ENCODE results near the gene FAM229A. TPM values are rescaled to one million over a fixed set of nuclear protein-coding genes. Genes with fewer than 3 reads are reported as not detected.

Gene FAM229A
- total RNA-seq, 1 experiment from 2014 or later = 5.6 TPM

DNA sequence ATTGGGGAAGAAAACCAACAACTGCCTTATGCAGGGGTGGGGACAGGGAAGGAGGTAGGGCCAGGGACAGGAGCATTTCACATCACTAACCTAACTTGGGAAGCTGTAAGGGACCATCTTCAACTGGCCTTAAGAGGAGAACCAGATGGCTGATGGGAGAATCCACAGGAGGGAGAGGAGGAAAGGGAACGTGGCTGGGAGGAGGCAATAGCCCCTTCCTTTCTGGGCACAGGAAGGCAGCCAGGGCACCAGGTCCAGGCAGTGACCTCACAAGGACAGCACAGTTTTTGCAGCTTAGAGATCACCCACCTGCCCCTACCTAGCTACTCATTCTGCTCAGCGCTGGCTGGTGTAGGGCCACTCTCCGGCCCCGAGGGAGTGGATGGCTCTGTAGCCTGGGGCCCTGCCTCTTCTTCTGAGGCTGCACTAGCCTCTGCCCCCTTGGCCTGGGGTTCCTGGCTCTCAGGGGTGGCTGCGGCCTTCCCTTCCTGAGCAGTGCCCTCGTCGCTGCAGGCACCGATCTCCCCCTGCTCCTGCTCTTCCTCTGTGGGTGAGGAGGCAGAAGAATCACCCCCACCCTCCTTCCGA is 27.9 kb downstream of the FAM229A start:
- peaks cover 30% of the 10 kb centered on the region for H3K27me3 Mint-ChIP-seq (ENCODE audit: low read depth)
- no peak for TF ChIP-seq CTCF (conservative IDR thresholded peaks at IDR 0.05)
- peaks cover 33 to 57% (median 55%) of the 10 kb centered on the region in 3 experiments for H3K36me3 Mint-ChIP-seq (ENCODE audit: insufficient read depth in 1 of 3, low read depth in 3 of 3)
- no peak overlapping the region for H4K5ac ChIP-seq (ENCODE audit: insufficient read length, low read depth, low read length)
- H2BK15ac ChIP-seq (ENCODE audit: low read depth, low read length) = no peak overlapping the region
- peaks cover 3% of the 10 kb centered on the region; the same call in 1 of the 2 replicates for H3K4me1 ChIP-seq (ENCODE audit: insufficient read depth, low read length)
- peak overlapping the region; percentile 93 to 97 for H3K4me3 Mint-ChIP-seq
- no peak overlapping the region for H2AFZ ChIP-seq (ENCODE audit: low read length)
- H3K18ac ChIP-seq (ENCODE audit: insufficient read length, low read depth, low read length) = no peak overlapping the region
- no peaks in the 10 kb centered on the region for H3K9me3 ChIP-seq (ENCODE audit: control insufficient read depth, low read depth, low read length)
- H3K27ac ChIP-seq (ENCODE audit: insufficient read length, low read depth, low read length) = no peak overlapping the region
- peak overlapping the region; percentile 93 to 98 (median 97); a peak in 4 of 7 replicates for H3K27ac Mint-ChIP-seq
- H2AK5ac ChIP-seq (ENCODE audit: insufficient read length, low read length) = no peak overlapping the region
- H3K56ac ChIP-seq (ENCODE audit: insufficient read length, low read depth, low read length) = no peak overlapping the region
- no peak overlapping the region for H3K23ac ChIP-seq (ENCODE audit: insufficient read length, low read depth, low read length)
- H3K4me1 Mint-ChIP-seq = peaks cover 43 to 55% of the 10 kb centered on the region in 2 experiments
- peaks cover 2% of the 10 kb centered on the region; the same call in 1 of the 2 replicates for H3K27me3 ChIP-seq (ENCODE audit: insufficient read depth, low read length)
- no peak overlapping the region for H2BK12ac ChIP-seq (ENCODE audit: insufficient read length, low read depth, low read length)
- no peak overlapping the region for H4K91ac ChIP-seq (ENCODE audit: insufficient read length, low read depth, low read length)
- no peak overlapping the region for H4K8ac ChIP-seq (replicated peaks; ENCODE audit: insufficient read length, low read depth, low read length)
- WGBS (ENCODE audit: extremely low coverage, insufficient read length, low lambda C conversion rate) = no CpG with 5 or more reads among the region's 9 CpGs
- H3K9ac ChIP-seq (ENCODE audit: extremely low read depth, insufficient read length, low read length) = peak overlapping the region; percentile 72
- no peak for DNase-seq
- H3K4me2 ChIP-seq (ENCODE audit: insufficient read depth, insufficient read length, low read length) = peak overlapping the region; percentile 60
- H3K79me2 ChIP-seq (ENCODE audit: insufficient read depth, low read length) = peaks cover 6% of the 10 kb centered on the region; the same call in 1 of the 2 replicates
- H3T11ph ChIP-seq (ENCODE audit: low read length) = no peak overlapping the region
- no peak overlapping the region for H2BK5ac ChIP-seq (ENCODE audit: insufficient read length, low read length)
- no peak overlapping the region for H2BK120ac ChIP-seq (ENCODE audit: low read depth, low read length, poor library complexity, severe bottlenecking)
- no peaks in the 10 kb centered on the region; a peak in 1 of 5 replicates for H3K9me3 Mint-ChIP-seq
- H3K23me2 ChIP-seq (ENCODE audit: insufficient read length, low read depth, low read length, poor library complexity, severe bottlenecking) = peaks cover 11% of the 10 kb centered on the region
- no peaks in the 10 kb centered on the region for H4K20me1 ChIP-seq (ENCODE audit: control insufficient read depth, insufficient read depth, insufficient read length)
- no peak overlapping the region for H2BK20ac ChIP-seq (ENCODE audit: low read depth, low read length, poor library complexity, severe bottlenecking)
- H3K14ac ChIP-seq (ENCODE audit: insufficient read depth, low read length) = no peak overlapping the region
- no peaks in the 10 kb centered on the region for H3K79me1 ChIP-seq (ENCODE audit: insufficient read depth, low read depth, low read length, poor library complexity, severe bottlenecking)
- no peak overlapping the region for H3K4ac ChIP-seq (ENCODE audit: low read depth, low read length)
